Liver (tissue), 9 donors: ENCODE measurements around the gene CREG2. TPM values are rescaled to one million over a fixed set of nuclear protein-coding genes. Genes with fewer than 3 reads are reported as not detected.

Source experiments
- DNase-seq: peaks from one replicate; pipeline ENCODE4 v3.0.0-alpha.2; 2017; ENCODE audit warnings: low spot score
- H3K27ac ChIP-seq, 2 donors: one replicate each; pipeline ENCODE4 v1.7.0; 2013; ENCODE audit warnings: inconsistent platforms in 2 of 2, low read length in 2 of 2, control low read depth in 1 of 2, low read depth in 1 of 2, mild to moderate bottlenecking in 1 of 2
- H3K27me3 ChIP-seq, 4 donors: one replicate each; pipeline versions ENCODE4 v1.6.1 to v1.7.0; 2013; ENCODE audit warnings: low read length in 3 of 4, inconsistent platforms in 1 of 4, mild to moderate bottlenecking in 1 of 4, moderate library complexity in 1 of 4; ENCODE audit not compliant: control insufficient read depth in 4 of 4, insufficient read depth in 4 of 4
- H3K36me3 ChIP-seq, 4 donors: one replicate each; pipeline versions ENCODE4 v1.6.1 to v1.7.0; 2013; ENCODE audit warnings: low read length in 3 of 4, mild to moderate bottlenecking in 3 of 4, low read depth in 1 of 4, moderate library complexity in 1 of 4; ENCODE audit not compliant: control insufficient read depth in 4 of 4, insufficient read depth in 3 of 4
- H3K4me1 ChIP-seq, 4 donors: one replicate each; pipeline versions ENCODE4 v1.6.1 to v1.7.0; 2013; ENCODE audit warnings: low read length in 3 of 4, mild to moderate bottlenecking in 3 of 4, moderate library complexity in 1 of 4; ENCODE audit not compliant: control insufficient read depth in 4 of 4, insufficient read depth in 4 of 4
- H3K4me3 ChIP-seq, 3 donors: one replicate each; pipeline versions ENCODE4 v1.6.1 to v1.7.0; 2013; ENCODE audit warnings: low read length in 3 of 3, control low read depth in 1 of 3, low read depth in 1 of 3, mild to moderate bottlenecking in 1 of 3
- H3K9ac ChIP-seq, 2 donors: one replicate each; pipeline ENCODE4 v1.7.0; 2013; ENCODE audit warnings: low read length in 2 of 2, mild to moderate bottlenecking in 2 of 2, moderate library complexity in 2 of 2, control low read depth in 1 of 2, low read depth in 1 of 2
- H3K9me3 ChIP-seq, 4 donors: one replicate each; pipeline versions ENCODE4 v1.6.1 to v1.7.0; 2013; ENCODE audit warnings: low read length in 3 of 4; ENCODE audit not compliant: control insufficient read depth in 4 of 4
- EGR1 ChIP-seq, 2 donors: IDR thresholded peaks; 2 replicates each; pipeline ENCODE4 v1.6.1; 2016 to 2018; ENCODE audit warnings: antibody characterized with exemption in 2 of 2, low read depth in 2 of 2
- FOXA1 ChIP-seq: IDR thresholded peaks from 2 replicates; pipeline ENCODE4 v1.6.1; 2016; ENCODE audit warnings: antibody characterized with exemption
- FOXA2 ChIP-seq: IDR thresholded peaks from 2 replicates; pipeline ENCODE4 v1.6.1; 2016; ENCODE audit warnings: antibody characterized with exemption
- GABPA ChIP-seq, 2 donors: IDR thresholded peaks in 1 of 2; conservative IDR thresholded peaks in 1 of 2; 2 replicates each; pipeline ENCODE4 v1.6.1; 2016; ENCODE audit warnings: antibody characterized with exemption in 2 of 2, mild to moderate bottlenecking in 1 of 2, moderate library complexity in 1 of 2
- HNF4A ChIP-seq, 2 donors: conservative IDR thresholded peaks; 2 replicates each; pipeline ENCODE4 v1.6.1; 2016; ENCODE audit warnings: antibody characterized with exemption in 2 of 2, mild to moderate bottlenecking in 2 of 2
- JUND ChIP-seq, 2 donors: IDR thresholded peaks; 2 replicates each; pipeline ENCODE4 v1.6.1; 2016; ENCODE audit warnings: antibody characterized with exemption in 2 of 2
- RAD21 ChIP-seq, 2 donors: IDR thresholded peaks; 2 replicates each; pipeline ENCODE4 v1.6.1; 2016; ENCODE audit warnings: antibody characterized with exemption in 2 of 2, mild to moderate bottlenecking in 2 of 2
- WGBS: extraction: QIAGEN DNeasy Blood & Tissue Kit; methylation state at CpG from one replicate; pipeline ENCODE4 v1.1.7; 2013; 5-methylcytosine and 5-hydroxymethylcytosine counted together
- polyA plus RNA-seq, 2 donors: library from polyadenylated mRNA; stranded (reverse) in 1 of 2; unstranded in 1 of 2; fragments of 200-250 nt in 1 of 2; fragments of >200 nt in 1 of 2; fragmentation: Nextera tagmentation in 1 of 2; extraction: Ambion mirVana in 1 of 2; gene quantifications; one replicate each; pipeline versions ENCODE4 v1.2.1 to v1.2.3, GENCODE V29; 2013 to 2015
- total RNA-seq, 2 donors: library from RNA; depleted of rRNA; stranded (reverse); fragments of >200 nt; gene quantifications; one replicate each; pipeline ENCODE4 v1.2.3, GENCODE V29; 2014
- TF ChIP-seq, protein P1 (sequence below): IDR thresholded peaks from 2 replicates; pipeline ENCODE4 v1.6.1; 2016; ENCODE audit warnings: antibody characterized with exemption, mild to moderate bottlenecking
- TF ChIP-seq, protein P2 (sequence below): fragments of 150-350 bp; IDR thresholded peaks from 2 replicates; pipeline ENCODE4 v1.5.1; 2017; ENCODE audit warnings: improper control_type of control experiment, low read depth, low read length; ENCODE audit not compliant: missing input control
- TF ChIP-seq, protein P3 (sequence below): IDR thresholded peaks from 2 replicates; pipeline ENCODE4 v1.6.1; 2016; ENCODE audit warnings: antibody characterized with exemption
- donor health status: healthy.
- donor health status: healthy.
- donor health status: healthy.
- donor health status: healthy.
- donor health status: healthy.

The CREG2 gene
- total and polyA plus RNA-seq, 4 donors = 0.05 TPM; not detected in 3

DNA sequence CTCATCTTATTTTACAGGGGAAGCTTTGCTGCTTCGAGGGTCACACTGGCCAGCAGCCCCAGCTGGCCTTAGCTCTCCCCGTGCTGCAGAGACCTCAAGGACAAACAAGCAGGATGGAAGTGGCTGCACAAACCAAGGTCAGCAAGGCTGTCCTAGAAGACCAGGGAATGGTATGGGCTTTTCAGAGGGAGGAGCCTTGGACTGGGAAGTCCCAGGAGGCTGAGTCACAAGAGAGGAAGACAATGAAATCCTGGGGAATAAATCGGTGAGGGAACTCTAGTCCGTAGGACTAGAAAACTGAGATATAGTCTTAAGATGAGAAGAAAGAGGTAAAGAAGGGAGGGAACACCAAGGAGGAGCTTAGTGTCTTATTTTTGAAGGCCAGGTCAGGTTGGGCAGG lies 15.7 kb downstream of the CREG2 start:
- DNase-seq = no peak
- 78% methylated on average over 4 of the region's 4 CpGs for WGBS
- TF ChIP-seq FOXA1 (no peak), FOXA2 (no peak), JUND (IDR thresholded peaks at IDR 0.05) (no peak)

GRCh38 chr2:101369100-101369499 lies 18.2 kb downstream of the CREG2 start:
- Histone ChIP-seq H3K36me3 (no peaks in the 10 kb centered on the region), H3K4me1 (no peaks in the 10 kb centered on the region), H3K27me3 (no peaks in the 10 kb centered on the region), H3K9me3 (no peaks in the 10 kb centered on the region), H3K9ac (no peak overlapping the region), H3K27ac (no peak overlapping the region), H3K4me3 (no peak overlapping the region)
- TF ChIP-seq EGR1 (IDR thresholded peaks at IDR 0.05; ENCODE audit: low read depth in 2 of 2) (no peak), RAD21 (IDR thresholded peaks at IDR 0.05) (no peak)
- TF ChIP-seq, protein P1, sequence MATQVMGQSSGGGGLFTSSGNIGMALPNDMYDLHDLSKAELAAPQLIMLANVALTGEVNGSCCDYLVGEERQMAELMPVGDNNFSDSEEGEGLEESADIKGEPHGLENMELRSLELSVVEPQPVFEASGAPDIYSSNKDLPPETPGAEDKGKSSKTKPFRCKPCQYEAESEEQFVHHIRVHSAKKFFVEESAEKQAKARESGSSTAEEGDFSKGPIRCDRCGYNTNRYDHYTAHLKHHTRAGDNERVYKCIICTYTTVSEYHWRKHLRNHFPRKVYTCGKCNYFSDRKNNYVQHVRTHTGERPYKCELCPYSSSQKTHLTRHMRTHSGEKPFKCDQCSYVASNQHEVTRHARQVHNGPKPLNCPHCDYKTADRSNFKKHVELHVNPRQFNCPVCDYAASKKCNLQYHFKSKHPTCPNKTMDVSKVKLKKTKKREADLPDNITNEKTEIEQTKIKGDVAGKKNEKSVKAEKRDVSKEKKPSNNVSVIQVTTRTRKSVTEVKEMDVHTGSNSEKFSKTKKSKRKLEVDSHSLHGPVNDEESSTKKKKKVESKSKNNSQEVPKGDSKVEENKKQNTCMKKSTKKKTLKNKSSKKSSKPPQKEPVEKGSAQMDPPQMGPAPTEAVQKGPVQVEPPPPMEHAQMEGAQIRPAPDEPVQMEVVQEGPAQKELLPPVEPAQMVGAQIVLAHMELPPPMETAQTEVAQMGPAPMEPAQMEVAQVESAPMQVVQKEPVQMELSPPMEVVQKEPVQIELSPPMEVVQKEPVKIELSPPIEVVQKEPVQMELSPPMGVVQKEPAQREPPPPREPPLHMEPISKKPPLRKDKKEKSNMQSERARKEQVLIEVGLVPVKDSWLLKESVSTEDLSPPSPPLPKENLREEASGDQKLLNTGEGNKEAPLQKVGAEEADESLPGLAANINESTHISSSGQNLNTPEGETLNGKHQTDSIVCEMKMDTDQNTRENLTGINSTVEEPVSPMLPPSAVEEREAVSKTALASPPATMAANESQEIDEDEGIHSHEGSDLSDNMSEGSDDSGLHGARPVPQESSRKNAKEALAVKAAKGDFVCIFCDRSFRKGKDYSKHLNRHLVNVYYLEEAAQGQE = no peak
- TF ChIP-seq, protein P2, sequence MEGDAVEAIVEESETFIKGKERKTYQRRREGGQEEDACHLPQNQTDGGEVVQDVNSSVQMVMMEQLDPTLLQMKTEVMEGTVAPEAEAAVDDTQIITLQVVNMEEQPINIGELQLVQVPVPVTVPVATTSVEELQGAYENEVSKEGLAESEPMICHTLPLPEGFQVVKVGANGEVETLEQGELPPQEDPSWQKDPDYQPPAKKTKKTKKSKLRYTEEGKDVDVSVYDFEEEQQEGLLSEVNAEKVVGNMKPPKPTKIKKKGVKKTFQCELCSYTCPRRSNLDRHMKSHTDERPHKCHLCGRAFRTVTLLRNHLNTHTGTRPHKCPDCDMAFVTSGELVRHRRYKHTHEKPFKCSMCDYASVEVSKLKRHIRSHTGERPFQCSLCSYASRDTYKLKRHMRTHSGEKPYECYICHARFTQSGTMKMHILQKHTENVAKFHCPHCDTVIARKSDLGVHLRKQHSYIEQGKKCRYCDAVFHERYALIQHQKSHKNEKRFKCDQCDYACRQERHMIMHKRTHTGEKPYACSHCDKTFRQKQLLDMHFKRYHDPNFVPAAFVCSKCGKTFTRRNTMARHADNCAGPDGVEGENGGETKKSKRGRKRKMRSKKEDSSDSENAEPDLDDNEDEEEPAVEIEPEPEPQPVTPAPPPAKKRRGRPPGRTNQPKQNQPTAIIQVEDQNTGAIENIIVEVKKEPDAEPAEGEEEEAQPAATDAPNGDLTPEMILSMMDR = no peak
- no peak for DNase-seq
- WGBS = 94% methylated on average over 4 of the region's 4 CpGs

More for the DNA sequence above, 15.7 kb downstream of the CREG2 start:
- Histone ChIP-seq H3K27ac (no peak overlapping the region), H3K4me3 (no peak overlapping the region), H3K36me3 (no peaks in the 10 kb centered on the region), H3K4me1 (no peaks in the 10 kb centered on the region), H3K27me3 (no peaks in the 10 kb centered on the region), H3K9me3 (no peaks in the 10 kb centered on the region), H3K9ac (no peak overlapping the region)

DNA sequence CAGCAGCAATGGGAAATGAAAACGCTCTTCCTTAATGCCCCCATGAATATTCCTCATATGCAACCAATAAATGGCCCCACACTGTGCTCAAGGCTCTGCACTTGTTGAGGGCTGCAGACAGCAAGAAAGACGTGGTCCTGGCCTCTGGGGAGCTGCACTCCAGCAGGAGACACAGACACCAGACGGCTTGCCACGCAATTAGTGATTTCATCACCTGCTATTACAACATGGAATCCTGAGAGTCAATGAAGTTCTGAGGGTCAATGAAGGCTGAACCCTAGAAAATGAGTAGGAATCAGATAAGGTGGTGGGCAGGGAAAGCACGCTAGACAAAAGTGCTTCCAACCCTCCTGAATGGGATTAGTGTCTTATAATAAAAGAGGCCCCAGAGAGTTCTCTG lies 18.9 kb downstream of the CREG2 start:
- TF ChIP-seq EGR1 (IDR thresholded peaks at IDR 0.05; ENCODE audit: low read depth in 2 of 2) (no peak), RAD21 (IDR thresholded peaks at IDR 0.05) (no peak), FOXA2 (no peak), GABPA (IDR thresholded peaks at IDR 0.05 in 1 of 2, conservative IDR thresholded peaks at IDR 0.05 in 1 of 2) (no peak), HNF4A (conservative IDR thresholded peaks at IDR 0.05) (no peak)
- TF ChIP-seq, protein P3, sequence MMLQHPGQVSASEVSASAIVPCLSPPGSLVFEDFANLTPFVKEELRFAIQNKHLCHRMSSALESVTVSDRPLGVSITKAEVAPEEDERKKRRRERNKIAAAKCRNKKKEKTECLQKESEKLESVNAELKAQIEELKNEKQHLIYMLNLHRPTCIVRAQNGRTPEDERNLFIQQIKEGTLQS = no peak
- TF ChIP-seq, protein P1 = no peak
- Histone ChIP-seq H3K9ac (no peak overlapping the region), H3K4me1 (no peaks in the 10 kb centered on the region), H3K4me3 (no peak overlapping the region), H3K9me3 (no peaks in the 10 kb centered on the region), H3K27ac (no peak overlapping the region), H3K36me3 (no peaks in the 10 kb centered on the region), H3K27me3 (no peaks in the 10 kb centered on the region)
- DNase-seq = no peak
- WGBS = 82% methylated on average over 5 of the region's 5 CpGs
